ENCODE data around the gene ARFGEF2. TPM values are rescaled to one million over a fixed set of nuclear protein-coding genes. Genes with fewer than 3 reads are reported as not detected.
"Not testable (repeated sequence)": the region's sequence is repeated elsewhere in the genome, so short reads cannot be mapped to it uniquely, and the experiment has no call there.

ARFGEF2 gene
- polyA plus RNA-seq, 1 donor from 2014 or later = 19.8 TPM

DNA sequence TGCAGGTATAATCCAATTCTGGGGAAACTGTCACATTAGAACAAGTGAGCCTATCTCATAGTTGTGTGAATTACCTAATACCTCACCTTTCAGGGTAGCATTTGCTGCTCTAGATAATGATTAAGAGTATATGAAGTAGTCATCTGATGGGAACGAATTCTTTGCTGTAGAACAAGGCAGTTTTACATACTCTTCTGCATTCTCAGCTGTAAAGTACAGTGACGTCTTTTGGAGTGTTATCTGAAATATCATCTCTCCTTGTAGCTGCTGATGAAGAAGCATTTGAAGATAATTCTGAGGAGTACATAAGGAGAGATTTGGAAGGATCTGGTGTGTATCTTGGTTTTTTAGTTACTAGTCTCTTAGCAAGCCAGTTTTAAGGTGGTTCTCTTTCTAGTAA is 153.0 kb downstream of the ARFGEF2 start:
- no peaks in the 10 kb centered on the region for H3K9me3 ChIP-seq (ENCODE audit: low read length)
- no peaks in the 10 kb centered on the region for H3K27me3 ChIP-seq (ENCODE audit: insufficient read depth, low read depth, low read length)
- no peak overlapping the region for H3K9ac ChIP-seq (ENCODE audit: low read length)
- no peaks in the 10 kb centered on the region for H3K9me2 ChIP-seq (ENCODE audit: insufficient read depth, low read length)
- H3K4me2 ChIP-seq (ENCODE audit: low read length) = no peak overlapping the region
- no peaks in the 10 kb centered on the region for H4K20me1 ChIP-seq (ENCODE audit: insufficient read depth)
- TF ChIP-seq SMC3 (conservative IDR thresholded peaks at IDR 0.05; ENCODE audit: poor library complexity) = no peak
- TF ChIP-seq, protein P1, sequence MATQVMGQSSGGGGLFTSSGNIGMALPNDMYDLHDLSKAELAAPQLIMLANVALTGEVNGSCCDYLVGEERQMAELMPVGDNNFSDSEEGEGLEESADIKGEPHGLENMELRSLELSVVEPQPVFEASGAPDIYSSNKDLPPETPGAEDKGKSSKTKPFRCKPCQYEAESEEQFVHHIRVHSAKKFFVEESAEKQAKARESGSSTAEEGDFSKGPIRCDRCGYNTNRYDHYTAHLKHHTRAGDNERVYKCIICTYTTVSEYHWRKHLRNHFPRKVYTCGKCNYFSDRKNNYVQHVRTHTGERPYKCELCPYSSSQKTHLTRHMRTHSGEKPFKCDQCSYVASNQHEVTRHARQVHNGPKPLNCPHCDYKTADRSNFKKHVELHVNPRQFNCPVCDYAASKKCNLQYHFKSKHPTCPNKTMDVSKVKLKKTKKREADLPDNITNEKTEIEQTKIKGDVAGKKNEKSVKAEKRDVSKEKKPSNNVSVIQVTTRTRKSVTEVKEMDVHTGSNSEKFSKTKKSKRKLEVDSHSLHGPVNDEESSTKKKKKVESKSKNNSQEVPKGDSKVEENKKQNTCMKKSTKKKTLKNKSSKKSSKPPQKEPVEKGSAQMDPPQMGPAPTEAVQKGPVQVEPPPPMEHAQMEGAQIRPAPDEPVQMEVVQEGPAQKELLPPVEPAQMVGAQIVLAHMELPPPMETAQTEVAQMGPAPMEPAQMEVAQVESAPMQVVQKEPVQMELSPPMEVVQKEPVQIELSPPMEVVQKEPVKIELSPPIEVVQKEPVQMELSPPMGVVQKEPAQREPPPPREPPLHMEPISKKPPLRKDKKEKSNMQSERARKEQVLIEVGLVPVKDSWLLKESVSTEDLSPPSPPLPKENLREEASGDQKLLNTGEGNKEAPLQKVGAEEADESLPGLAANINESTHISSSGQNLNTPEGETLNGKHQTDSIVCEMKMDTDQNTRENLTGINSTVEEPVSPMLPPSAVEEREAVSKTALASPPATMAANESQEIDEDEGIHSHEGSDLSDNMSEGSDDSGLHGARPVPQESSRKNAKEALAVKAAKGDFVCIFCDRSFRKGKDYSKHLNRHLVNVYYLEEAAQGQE (IDR thresholded peaks at IDR 0.05; ENCODE audit: borderline replicate concordance) = no peak
- H3F3A ChIP-seq (ENCODE audit: insufficient read depth, low read length, poor library complexity, severe bottlenecking) = no peaks in the 10 kb centered on the region
- H3K4me3 ChIP-seq (ENCODE audit: low read length) = no peak overlapping the region
- H2AFZ ChIP-seq (ENCODE audit: low read depth, low read length) = no peak overlapping the region
- peaks cover 6% of the 10 kb centered on the region for H3K36me3 ChIP-seq (ENCODE audit: insufficient read depth, low read length)
- no peak overlapping the region for H3K27ac ChIP-seq (ENCODE audit: low read length)
- no peaks in the 10 kb centered on the region for H3K79me2 ChIP-seq (replicated peaks; ENCODE audit: insufficient read depth, low read length)

- Histone ChIP-seq H3K9me3 (ENCODE audit: low read length) (no peaks in the 10 kb centered on the region), H3K9me2 (ENCODE audit: insufficient read depth, low read length) (no peaks in the 10 kb centered on the region), H3K9ac (ENCODE audit: low read length) (no peak overlapping the region), H3F3A (ENCODE audit: insufficient read depth, low read length, poor library complexity, severe bottlenecking) (no peaks in the 10 kb centered on the region), H3K4me3 (ENCODE audit: low read length) (no peak overlapping the region), H3K79me2 (replicated peaks; ENCODE audit: insufficient read depth, low read length) (no peaks in the 10 kb centered on the region), H2AFZ (ENCODE audit: low read depth, low read length) (no peak overlapping the region), H4K20me1 (ENCODE audit: insufficient read depth) (no peaks in the 10 kb centered on the region), H3K27me3 (ENCODE audit: insufficient read depth, low read depth, low read length) (no peaks in the 10 kb centered on the region), H3K36me3 (ENCODE audit: insufficient read depth, low read length) (peaks cover 6% of the 10 kb centered on the region), H3K4me2 (ENCODE audit: low read length) (no peak overlapping the region), H3K27ac (ENCODE audit: low read length) (no peak overlapping the region)
- TF ChIP-seq EZH2 (IDR thresholded peaks at IDR 0.05; ENCODE audit: borderline replicate concordance, insufficient read depth, low read length, poor library complexity, severe bottlenecking) = no peak
- no peak for TF ChIP-seq SMC3 (conservative IDR thresholded peaks at IDR 0.05; ENCODE audit: poor library complexity)
- TF ChIP-seq, protein P1 (IDR thresholded peaks at IDR 0.05; ENCODE audit: borderline replicate concordance) = no peak
- TF ChIP-seq POLR2AphosphoS5 (IDR thresholded peaks at IDR 0.05) = no peak
- TF ChIP-seq EP300 (conservative IDR thresholded peaks at IDR 0.05; ENCODE audit: poor library complexity, severe bottlenecking) = no peak
- TF ChIP-seq RAD21 (conservative IDR thresholded peaks at IDR 0.05) = no peak
- no peak for TF ChIP-seq TAF1 (IDR thresholded peaks at IDR 0.05; ENCODE audit: low read depth)
- TF ChIP-seq MXI1 (conservative IDR thresholded peaks at IDR 0.05; ENCODE audit: poor library complexity, severe bottlenecking) = no peak
Observed at GRCh38 chr20:49078310-49078709, 156.8 kb downstream of the ARFGEF2 start.

DNA sequence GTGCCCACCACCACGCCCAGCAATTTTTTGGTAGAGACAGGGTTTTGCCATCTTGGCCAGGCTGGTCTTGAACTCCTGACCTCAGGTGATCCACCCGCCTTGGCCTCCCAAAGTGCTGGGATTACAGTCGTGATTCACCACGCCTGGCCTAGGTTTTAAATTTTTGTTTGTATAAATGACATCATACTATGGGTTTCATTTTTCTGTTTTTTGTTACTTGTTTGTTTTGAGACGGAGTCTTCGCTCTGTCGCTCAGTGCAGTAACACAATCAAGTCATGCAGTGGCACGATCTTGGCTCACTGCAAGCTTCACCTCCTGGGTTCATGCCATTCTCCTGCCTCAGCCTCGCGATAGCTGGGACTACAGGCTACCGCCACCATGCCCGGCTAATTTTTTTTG is 160.8 kb downstream of the ARFGEF2 start:
- H3K36me3 ChIP-seq (ENCODE audit: insufficient read depth, low read length); H3K9ac ChIP-seq (ENCODE audit: low read length); H3K79me2 ChIP-seq (replicated peaks; ENCODE audit: insufficient read depth, low read length); H4K20me1 ChIP-seq (ENCODE audit: insufficient read depth); H3K9me2 ChIP-seq (ENCODE audit: insufficient read depth, low read length); H3K9me3 ChIP-seq (ENCODE audit: low read length); H3K4me3 ChIP-seq (ENCODE audit: low read length); H3F3A ChIP-seq (ENCODE audit: insufficient read depth, low read length, poor library complexity, severe bottlenecking); H2AFZ ChIP-seq (ENCODE audit: low read depth, low read length); H3K27ac ChIP-seq (ENCODE audit: low read length); H3K4me2 ChIP-seq (ENCODE audit: low read length); H3K27me3 ChIP-seq (ENCODE audit: insufficient read depth, low read depth, low read length): not testable (repeated sequence)

Small RNA genes lying within 50 kb of the gene (small RNA-seq; reads per million reads assigned to genes)
- gene SNAP23P1 = 0 reads per million in 3 experiments

Other genes starting within 250 kb of the ARFGEF2 start
- gene PREX1, start 93.7 kb upstream of the ARFGEF2 start, polyA plus RNA-seq = 0.06 and 0.44 TPM in 2 replicates
- 74.2 and 74.7 TPM in 2 replicates for gene CSE1L, start 124.6 kb downstream of the ARFGEF2 start, polyA plus RNA-seq